ENCODE results near the gene SCCPDH.
"Not testable (repeated sequence)": the region's sequence is repeated elsewhere in the genome, so short reads cannot be mapped to it uniquely, and the experiment has no call there.

The SCCPDH gene

DNA sequence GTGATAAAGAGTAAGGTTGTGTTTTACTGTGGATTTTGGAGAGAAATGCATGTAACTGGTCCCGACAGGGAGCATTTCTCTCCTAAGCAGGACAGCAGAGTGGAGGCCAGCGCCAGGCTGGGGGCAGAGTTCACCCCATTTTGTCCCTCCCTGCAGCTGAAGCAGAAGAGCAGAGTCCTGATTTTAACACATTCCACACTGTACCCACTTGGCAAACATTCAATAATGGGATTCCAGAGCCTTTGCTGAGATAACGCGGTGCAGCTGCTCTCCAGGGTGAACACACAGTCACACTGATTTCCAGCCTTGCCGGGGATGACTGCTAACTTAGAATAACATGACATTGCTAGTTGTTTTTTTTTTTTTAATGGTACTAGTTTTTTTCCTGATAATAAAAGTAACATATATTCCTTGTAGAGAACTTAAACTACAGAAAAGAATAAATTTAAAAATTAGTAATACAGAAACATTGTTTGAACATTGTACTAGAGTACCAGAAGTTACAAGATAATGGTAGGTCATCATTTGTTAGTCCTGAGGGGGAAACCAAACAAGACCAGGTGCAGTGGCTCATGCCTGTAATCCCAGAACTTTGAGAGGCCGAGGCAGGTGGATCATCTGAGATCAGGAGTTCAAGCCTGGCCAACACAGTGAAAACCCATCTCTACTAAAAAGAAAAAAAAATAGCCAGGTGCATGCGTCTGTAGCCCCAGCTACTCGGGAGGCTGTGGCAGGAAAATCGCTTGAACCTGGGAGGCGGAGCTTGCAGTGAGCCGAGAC, 77.2 kb downstream of the SCCPDH start:
- DNase-seq = no peak

DNA sequence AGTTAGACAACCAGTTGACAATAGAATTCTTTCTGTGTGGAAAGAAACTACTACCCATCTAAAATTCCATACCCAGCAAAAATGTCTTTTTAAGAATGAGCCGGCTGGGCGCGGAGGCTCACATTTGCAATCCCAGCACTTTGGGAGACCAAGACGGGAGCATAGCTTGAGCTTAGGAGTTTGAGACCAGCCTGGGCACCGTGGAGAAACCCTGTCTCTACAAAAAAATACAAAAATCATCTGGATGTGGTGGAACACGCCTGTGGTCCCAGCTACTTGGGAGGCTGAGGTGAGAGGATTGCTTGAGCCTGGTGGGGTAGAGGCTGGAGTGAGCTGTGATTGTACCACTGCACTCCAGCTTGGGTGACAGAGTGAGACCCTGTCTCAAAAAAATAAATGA, 79.2 kb downstream of the SCCPDH start:
- DNase-seq = no peak

DNA sequence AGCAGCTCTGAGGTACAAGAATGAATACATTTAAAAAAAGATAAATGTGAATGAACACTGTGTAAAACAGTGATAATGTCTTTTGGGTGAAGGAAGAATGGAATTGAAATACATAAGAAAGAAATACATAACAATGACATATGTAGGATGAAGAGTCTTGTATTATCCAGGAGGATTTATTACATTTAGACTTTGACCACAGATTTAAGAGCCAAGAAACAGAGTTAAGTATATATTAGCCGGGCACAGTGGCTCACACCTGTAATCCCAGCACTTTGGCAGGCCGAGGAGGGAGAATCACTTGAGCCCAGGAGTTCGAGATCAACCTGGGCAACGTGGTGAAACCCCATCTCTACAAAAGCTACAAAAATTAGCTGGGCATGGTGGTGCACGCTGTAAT, 79.7 kb downstream of the SCCPDH start:
- DNase-seq = no peak

DNA sequence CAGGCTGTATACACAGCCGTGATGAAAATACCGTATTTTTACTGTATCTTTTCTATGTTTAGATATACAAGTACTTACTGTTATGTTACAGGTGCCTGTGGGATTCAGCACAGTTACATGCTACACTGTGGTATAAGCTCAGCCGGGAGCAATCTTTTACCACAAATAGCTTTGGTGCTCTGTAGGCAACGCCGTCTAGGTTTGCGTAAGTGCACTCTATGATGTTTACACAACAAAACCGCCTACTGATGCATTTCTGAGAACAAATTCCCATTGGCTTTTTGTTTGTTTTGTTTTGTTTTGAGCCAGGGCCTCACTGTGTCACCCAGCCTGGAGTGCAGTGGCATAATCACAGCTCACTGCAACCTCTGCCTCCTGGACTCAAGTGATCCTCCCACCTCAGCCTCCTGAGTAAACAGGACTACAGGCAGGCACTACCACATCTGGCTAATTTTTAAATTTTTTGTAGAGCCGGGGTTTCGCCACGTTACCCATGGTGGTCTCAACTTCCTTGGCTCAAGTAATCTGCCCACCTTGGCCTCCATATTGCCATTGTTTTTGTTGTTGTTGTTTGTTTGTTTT, 81.0 kb downstream of the SCCPDH start:
- no peak for DNase-seq

DNA sequence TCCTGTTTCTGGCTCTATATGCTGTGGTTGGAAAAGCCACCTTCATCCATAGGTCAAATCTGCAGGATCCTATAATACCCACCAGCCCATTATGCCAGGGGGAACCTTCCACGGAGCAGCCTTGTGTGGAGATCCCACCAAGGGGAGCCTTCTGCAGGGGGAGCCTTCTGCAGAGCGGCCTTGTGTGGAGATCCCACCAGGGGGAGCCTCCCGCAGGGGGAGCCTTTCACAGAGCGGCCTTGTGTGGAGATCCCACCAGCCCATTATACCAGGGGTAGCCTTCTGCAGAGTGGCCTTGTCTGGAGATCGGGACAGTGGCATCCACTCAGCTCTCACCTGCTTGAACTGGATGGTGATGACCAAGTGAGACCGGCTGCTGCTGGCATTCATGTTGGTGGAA, 85.3 kb downstream of the SCCPDH start:
- no peak for DNase-seq

DNA sequence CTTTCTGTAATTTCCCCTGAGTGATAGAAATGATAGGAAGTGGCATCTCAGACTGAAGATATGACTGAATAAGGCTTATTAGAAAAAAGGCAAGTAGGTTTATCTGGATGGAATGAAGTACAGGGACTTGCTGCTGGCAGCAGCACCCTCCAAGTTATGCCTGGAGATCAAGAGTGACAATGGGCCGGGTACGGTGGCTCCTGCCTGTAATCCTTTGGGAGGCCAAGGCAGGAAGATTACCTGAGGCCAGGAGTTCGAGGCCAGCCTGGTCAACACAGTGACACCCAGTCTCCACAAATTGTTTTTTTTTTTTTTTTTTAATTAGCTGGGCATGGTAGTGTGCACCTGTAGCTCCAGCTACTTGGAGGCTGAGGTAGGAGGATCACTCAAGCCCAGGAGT, 87.8 kb downstream of the SCCPDH start:
- no peak for DNase-seq

DNA sequence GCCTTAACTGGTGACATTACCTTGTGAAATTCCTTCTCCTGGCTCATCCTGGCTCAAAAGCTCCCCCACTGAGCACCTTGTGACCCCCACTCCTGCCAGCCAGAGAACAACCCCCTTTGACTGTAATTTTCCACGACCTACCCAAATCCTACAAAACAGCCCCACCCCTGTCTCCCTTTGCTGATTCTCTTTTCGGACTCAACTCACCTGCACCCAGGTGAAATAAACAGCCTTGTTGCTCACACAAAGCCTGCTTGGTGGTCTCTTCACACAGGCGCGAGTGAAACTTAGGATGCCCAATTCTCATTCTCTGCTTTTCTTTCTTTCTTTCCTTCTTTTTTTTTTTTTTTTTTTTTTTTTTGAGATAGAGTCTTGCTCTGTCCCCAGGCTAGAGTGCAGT, 89.1 kb downstream of the SCCPDH start:
- not testable (repeated sequence) for DNase-seq

DNA sequence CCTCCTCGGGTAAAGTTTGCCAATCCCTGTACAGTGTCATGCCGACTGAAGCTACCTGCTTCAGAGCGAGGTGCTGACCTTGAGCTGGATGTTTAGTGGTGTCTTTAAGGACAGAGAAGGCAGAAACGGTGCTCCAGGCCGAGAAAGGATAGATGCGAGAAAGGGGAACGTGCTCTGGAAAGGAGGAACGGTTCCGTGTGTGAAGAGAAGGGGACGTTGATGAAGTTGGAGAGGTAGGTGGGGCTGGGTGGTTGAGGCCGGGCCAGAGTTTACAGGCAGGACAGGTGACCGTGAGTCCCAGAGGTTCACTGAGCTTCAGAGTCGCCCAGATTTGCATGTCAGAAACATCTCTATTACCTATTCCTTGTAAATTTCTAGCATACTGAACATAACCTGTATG, 90.7 kb downstream of the SCCPDH start:
- DNase-seq = no peak

DNA sequence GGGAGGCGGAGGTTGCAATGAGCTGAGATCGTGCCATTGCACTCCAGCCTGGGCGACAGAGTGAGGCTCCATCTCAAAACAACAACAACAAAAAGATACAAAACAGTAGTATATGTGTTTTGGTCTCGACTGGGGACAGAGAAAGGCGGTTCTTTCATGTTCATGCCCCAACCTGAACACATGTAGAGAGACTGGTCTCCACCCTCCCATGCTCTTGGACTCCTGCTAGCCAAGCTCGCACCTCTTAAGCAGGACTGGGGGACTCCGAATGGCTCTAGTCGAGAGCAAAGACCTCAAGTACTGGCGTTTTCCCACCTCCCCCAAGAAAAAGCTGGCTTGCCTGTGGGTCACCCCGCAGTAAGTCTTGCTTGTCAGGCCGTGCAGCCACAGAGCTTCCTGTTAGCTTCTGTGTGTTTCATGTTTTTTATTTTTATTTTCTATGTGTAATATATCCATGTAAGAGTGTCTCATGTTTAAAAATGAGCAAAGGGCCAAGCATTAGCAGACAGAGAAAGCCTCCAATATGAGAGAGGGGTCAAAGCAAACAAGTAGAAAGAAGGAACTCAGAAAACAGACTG, 91.6 kb downstream of the SCCPDH start:
- DNase-seq = no peak

Measured in NCI-H1436 (cell line).